ENCODE measurements around the gene PGAP3. TPM values are rescaled to one million over a fixed set of nuclear protein-coding genes. Genes with fewer than 3 reads are reported as not detected.

Gene PGAP3
- total RNA-seq, 1 experiment from 2014 or later = 13.2 TPM

DNA sequence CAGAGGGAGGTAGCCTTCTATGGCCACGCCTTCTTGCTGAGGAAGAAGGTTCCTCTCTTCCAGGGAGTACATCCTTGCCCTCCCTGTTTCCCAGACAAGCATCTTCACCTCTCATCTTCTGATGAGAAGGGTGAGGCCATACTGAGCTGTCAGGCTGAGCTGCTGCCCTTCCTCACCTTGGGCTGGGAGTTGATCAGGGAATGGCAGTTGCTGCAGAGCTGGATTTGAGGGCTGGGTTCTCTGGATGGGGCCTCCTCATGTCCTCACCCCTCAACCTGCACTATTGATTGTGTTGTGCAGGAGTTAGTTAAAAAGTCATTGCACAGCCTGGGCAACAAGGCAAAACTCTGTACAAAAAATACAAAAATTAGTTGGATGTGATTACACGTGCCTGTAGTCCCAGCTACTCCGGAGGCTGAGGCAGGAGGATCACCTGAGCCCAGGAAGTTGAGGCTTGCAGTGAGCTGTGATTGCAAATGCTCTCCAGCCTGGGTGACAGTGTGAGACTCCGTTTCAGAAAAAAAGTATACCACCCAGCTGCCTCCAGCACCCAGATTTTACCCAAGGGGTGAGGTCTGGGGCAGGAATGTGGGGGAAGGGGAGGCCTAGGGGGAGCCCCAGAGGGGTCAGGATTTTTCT is 14.0 kb upstream of the PGAP3 start:
- CTCF ChIA-PET = interaction anchor here (1.2 to 1.3 kb wide), 2 partner anchors 9 to 28 kb away, joined by 3 to 4 read pairs; partner anchors contain the start of gene MIEN1
- Mint-ChIP-seq H3K27ac (ENCODE audit: low read depth, unreplicated experiment) (peak overlapping the region; percentile 56), H3K9me3 (ENCODE audit: unreplicated experiment) (no peaks in the 10 kb centered on the region), H3K27me3 (ENCODE audit: insufficient read depth, unreplicated experiment) (no peaks in the 10 kb centered on the region), H3K4me3 (ENCODE audit: unreplicated experiment) (peak overlapping the region; percentile 81), H3K4me1 (ENCODE audit: insufficient read depth, unreplicated experiment) (peaks cover 22% of the 10 kb centered on the region), H3K36me3 (ENCODE audit: insufficient read depth, unreplicated experiment) (peaks cover 2% of the 10 kb centered on the region)
- no TSS peak for BruUV-seq (replicated peaks)
- DNase-seq (ENCODE audit: unreplicated experiment) = no peak
- TF ChIP-seq, protein P1, sequence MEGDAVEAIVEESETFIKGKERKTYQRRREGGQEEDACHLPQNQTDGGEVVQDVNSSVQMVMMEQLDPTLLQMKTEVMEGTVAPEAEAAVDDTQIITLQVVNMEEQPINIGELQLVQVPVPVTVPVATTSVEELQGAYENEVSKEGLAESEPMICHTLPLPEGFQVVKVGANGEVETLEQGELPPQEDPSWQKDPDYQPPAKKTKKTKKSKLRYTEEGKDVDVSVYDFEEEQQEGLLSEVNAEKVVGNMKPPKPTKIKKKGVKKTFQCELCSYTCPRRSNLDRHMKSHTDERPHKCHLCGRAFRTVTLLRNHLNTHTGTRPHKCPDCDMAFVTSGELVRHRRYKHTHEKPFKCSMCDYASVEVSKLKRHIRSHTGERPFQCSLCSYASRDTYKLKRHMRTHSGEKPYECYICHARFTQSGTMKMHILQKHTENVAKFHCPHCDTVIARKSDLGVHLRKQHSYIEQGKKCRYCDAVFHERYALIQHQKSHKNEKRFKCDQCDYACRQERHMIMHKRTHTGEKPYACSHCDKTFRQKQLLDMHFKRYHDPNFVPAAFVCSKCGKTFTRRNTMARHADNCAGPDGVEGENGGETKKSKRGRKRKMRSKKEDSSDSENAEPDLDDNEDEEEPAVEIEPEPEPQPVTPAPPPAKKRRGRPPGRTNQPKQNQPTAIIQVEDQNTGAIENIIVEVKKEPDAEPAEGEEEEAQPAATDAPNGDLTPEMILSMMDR (IDR thresholded peaks at IDR 0.05; ENCODE audit: unreplicated experiment) = no peak
- intact Hi-C loops (cut with micrococcal nuclease) = no loop called here
- POLR2A ChIA-PET = interaction anchor here (0.7 to 3.1 kb wide), 4 partner anchors 12 to 28 kb away, joined by 3 to 36 read pairs (median 8); partner anchors contain the start of genes MIEN1 and PGAP3

DNA sequence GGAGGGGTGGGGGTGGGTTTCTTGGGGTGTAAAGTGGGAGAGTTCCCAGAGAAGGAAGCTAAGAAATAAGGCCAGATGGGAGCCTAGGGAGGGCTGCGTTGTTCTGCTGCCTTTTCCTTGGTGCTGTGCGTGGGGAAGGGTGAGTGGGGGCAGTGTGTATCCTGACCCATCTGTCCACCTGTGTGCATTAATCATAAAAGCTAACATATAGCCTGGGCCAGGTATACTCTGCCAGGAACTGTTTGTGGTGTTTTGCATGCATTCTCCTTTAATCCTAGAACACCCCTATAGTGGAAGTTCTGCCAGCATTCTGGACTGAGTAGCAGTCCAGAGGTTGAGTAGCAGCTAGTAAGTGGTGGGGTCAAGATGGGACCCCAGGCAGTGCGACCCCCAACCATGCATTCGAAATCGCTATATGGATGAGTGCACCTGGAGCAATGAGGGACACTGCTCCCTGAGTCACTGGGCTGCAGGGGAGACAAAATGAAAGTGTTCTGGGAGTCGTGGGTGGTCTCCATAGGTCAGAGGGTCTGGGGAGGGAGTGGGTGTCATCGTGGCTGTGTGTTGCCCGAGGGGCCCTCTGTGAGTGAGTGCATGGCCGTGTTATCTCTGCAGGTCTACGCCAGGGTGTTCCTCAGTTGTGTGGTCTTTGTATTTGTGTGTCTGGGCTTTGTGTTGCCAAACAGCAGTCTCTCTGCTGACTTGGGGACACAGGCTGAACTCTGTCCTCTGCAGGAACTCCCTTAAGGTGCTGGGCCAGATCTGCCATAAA is 13.3 kb upstream of the PGAP3 start:
- no peaks in the 10 kb centered on the region for H3K36me3 Mint-ChIP-seq (ENCODE audit: insufficient read depth, unreplicated experiment)
- H3K4me1 Mint-ChIP-seq (ENCODE audit: insufficient read depth, unreplicated experiment) = peaks cover 22% of the 10 kb centered on the region
- ChIA-PET CTCF (interaction anchor here (0.5 to 2.5 kb wide), 8 partner anchors 9 to 719 kb away, joined by 3 to 13 read pairs (median 4); partner anchors contain the start of gene MIEN1), POLR2A (interaction anchor here (0.7 to 3.1 kb wide), 9 partner anchors 11 to 280 kb away, joined by 3 to 68 read pairs (median 13); partner anchors contain the start of genes MIEN1, PGAP3, PSMD3 and STARD3)
- H3K27me3 Mint-ChIP-seq (ENCODE audit: insufficient read depth, unreplicated experiment) = no peaks in the 10 kb centered on the region
- DNase-seq (ENCODE audit: unreplicated experiment) = no peak
- TF ChIP-seq, protein P1 (IDR thresholded peaks at IDR 0.05; ENCODE audit: unreplicated experiment) = no peak
- H3K4me3 Mint-ChIP-seq (ENCODE audit: unreplicated experiment) = peak overlapping the region; percentile 81
- no TSS peak for BruUV-seq (replicated peaks)
- intact Hi-C loops (cut with micrococcal nuclease) = no loop called here
- peak overlapping the region; percentile 56 for H3K27ac Mint-ChIP-seq (ENCODE audit: low read depth, unreplicated experiment)
- H3K9me3 Mint-ChIP-seq (ENCODE audit: unreplicated experiment) = no peaks in the 10 kb centered on the region

DNA sequence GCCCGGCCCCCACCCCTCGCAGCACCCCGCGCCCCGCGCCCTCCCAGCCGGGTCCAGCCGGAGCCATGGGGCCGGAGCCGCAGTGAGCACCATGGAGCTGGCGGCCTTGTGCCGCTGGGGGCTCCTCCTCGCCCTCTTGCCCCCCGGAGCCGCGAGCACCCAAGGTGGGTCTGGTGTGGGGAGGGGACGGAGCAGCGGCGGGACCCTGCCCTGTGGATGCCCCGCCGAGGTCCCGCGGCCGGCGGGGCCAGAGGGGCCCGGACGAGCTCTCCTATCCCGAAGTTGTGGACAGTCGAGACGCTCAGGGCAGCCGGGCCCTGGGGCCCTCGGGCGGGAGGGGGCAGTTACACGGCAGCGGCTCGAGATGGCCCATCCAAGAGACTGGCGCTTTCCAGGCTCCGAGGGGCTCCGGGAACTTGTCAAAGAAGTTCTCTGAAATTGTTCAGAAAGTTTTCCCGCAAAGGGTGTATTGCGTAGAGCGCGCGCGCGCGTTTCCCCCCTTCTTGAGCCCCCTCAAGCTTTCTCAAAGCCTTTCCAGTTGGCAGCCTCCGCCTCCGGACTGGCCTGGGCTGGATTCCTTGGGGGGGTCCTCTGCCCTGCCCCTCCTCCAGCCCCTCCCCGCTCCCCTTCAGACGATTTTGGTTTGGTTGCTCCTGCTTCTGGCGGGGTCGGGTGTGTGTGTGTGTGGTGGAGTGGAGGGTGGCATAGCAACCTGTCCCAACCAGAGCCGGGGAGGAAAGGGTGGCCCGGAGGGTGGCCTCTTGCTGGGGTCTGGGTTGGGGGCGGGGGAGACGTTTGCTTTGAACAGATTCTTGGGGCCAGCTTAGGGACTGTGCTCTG is 12.5 kb upstream of the PGAP3 start:
- ChIA-PET CTCF (interaction anchor here (0.5 to 2.5 kb wide), 13 partner anchors 9 to 719 kb away, joined by 3 to 13 read pairs (median 3); partner anchors contain the start of genes MIEN1 and PGAP3), POLR2A (interaction anchor here (0.7 to 3.1 kb wide), 21 partner anchors 9 to 281 kb away, joined by 3 to 68 read pairs (median 6); partner anchors contain the start of genes CDK12, MIEN1, PGAP3 and PSMD3)
- Mint-ChIP-seq H3K27ac (ENCODE audit: low read depth, unreplicated experiment) (peak overlapping the region; percentile 56), H3K36me3 (ENCODE audit: insufficient read depth, unreplicated experiment) (no peaks in the 10 kb centered on the region), H3K4me3 (ENCODE audit: unreplicated experiment) (peak overlapping the region; percentile 81), H3K4me1 (ENCODE audit: insufficient read depth, unreplicated experiment) (peaks cover 22% of the 10 kb centered on the region), H3K9me3 (ENCODE audit: unreplicated experiment) (no peaks in the 10 kb centered on the region), H3K27me3 (ENCODE audit: insufficient read depth, unreplicated experiment) (no peaks in the 10 kb centered on the region)
- BruUV-seq (replicated peaks) = no TSS peak
- TF ChIP-seq, protein P1 (IDR thresholded peaks at IDR 0.05; ENCODE audit: unreplicated experiment) = no peak
- intact Hi-C loops (cut with micrococcal nuclease) = no loop called here
- peak; percentile 28 for DNase-seq (ENCODE audit: unreplicated experiment)
